Transverse colon (tissue), 4 donors: ENCODE measurements around the gene NCOA3. TPM values are rescaled to one million over a fixed set of nuclear protein-coding genes. Genes with fewer than 3 reads are reported as not detected.

Experiments used
- DNase-seq: peaks from one replicate; pipeline ENCODE4 v3.0.0-alpha.2; 2019
- H3K27ac ChIP-seq, 4 donors: fragments of 200-600 bp; sonication (generic); 2 replicates each; pipeline ENCODE4 v1.5.1; 2016 to 2018; ENCODE audit warnings: inconsistent platforms in 4 of 4
- H3K27me3 ChIP-seq: fragments of 200-600 bp; sonication (generic); 2 replicates; pipeline ENCODE4 v1.5.1; 2017; ENCODE audit warnings: inconsistent platforms
- H3K36me3 ChIP-seq, 4 donors: fragments of 200-600 bp; sonication (generic); 2 replicates each; pipeline ENCODE4 v1.5.1; 2017 to 2019; ENCODE audit warnings: inconsistent platforms in 4 of 4
- H3K4me1 ChIP-seq, 4 donors: fragments of 200-600 bp; sonication (generic); 2 replicates each; pipeline ENCODE4 v1.5.1; 2017 to 2020; ENCODE audit warnings: inconsistent platforms in 4 of 4
- H3K4me3 ChIP-seq, 4 donors: fragments of 200-600 bp; sonication (generic); 1 replicate in 1 of 4; 2 replicates in 3 of 4; pipeline versions ENCODE4 v1.5.1 to v1.6.1; 2017 to 2019; ENCODE audit warnings: inconsistent platforms in 4 of 4
- H3K9me3 ChIP-seq, 2 donors: fragments of 200-600 bp; sonication (generic); 2 replicates each; pipeline ENCODE4 v1.5.1; 2017 to 2019; ENCODE audit warnings: inconsistent platforms in 2 of 2
- CTCF ChIP-seq, 5 experiments: fragments of 200-600 bp in 3 of 5; fragments of 450-650 bp in 2 of 5; sonication (generic) in 3 of 5; IDR thresholded peaks; 1 replicate in 2 of 5; 2 replicates in 3 of 5; pipeline ENCODE4 v1.5.1; 2016 to 2017; ENCODE audit warnings: antibody characterized with exemption in 5 of 5, inconsistent platforms in 3 of 5, mild to moderate bottlenecking in 2 of 5, moderate library complexity in 1 of 5
- EP300 ChIP-seq: sonication (generic); formaldehyde crosslinking; IDR thresholded peaks from one replicate; pipeline ENCODE4 v1.6.1; 2017; ENCODE audit warnings: antibody characterized with exemption, low read depth
- POLR2A ChIP-seq: fragments of 450-650 bp; IDR thresholded peaks from one replicate; pipeline ENCODE4 v1.6.1; 2016; ENCODE audit warnings: antibody characterized with exemption, mild to moderate bottlenecking, moderate library complexity
- POLR2AphosphoS5 ChIP-seq, 3 donors: sonication (generic); formaldehyde crosslinking; IDR thresholded peaks; one replicate each; pipeline ENCODE4 v1.6.1; 2016; ENCODE audit warnings: antibody characterized with exemption in 3 of 3
- WGBS, 2 donors: methylation state at CpG; one replicate each; pipeline ENCODE4 v1.1.5; 2018; ENCODE audit warnings: low coverage in 1 of 2; 5-methylcytosine and 5-hydroxymethylcytosine counted together
- in situ Hi-C, 4 donors: fragments of 200-750 bp; cut with MboI; loops; one replicate each; pipeline versions ENCODE4 v1.15.0 to v1.15.1; 2017; ENCODE audit warnings: low sequenced_read_pairs in 3 of 4, low pct_ligation_motif_present in 1 of 4, low pct_unique_long_range_greater_than_20kb in 1 of 4
- intact Hi-C: fragments of 100-400 bp; cut with DNase I; formaldehyde crosslinking; loops from one replicate; pipeline ENCODE4 v1.15.1; 2023; ENCODE audit warnings: low total_unique reads
- total RNA-seq, 4 donors: library from RNA; depleted of rRNA; stranded (reverse); fragments of >200 nt; gene quantifications; one replicate each; pipeline ENCODE4 v1.1.0, GENCODE V29; 2016

The NCOA3 gene
- total RNA-seq, 4 donors from 2014 or later, result 9.2 to 39.1 (median 22.3) TPM

GRCh38 chr20:47501116-47501481, 588 bp upstream of the NCOA3 start:
- DNase-seq, result no peak
- WGBS, 2 donors, result 19 to 20% methylated on average over 5 of the region's 5 CpGs
- Histone ChIP-seq H3K27me3 (no peaks in the 10 kb centered on the region), H3K36me3 (no peaks in the 10 kb centered on the region), H3K9me3 (no peaks in the 10 kb centered on the region), H3K4me3 (peak overlapping the region; percentile 57 to 96 (median 89)), H3K27ac (peak overlapping the region; percentile 89 to 96 (median 95)), H3K4me1 (peaks cover 9 to 27% (median 13%) of the 10 kb centered on the region in 4 donors)
- intact Hi-C loops (loop anchor here (10.0 kb wide), 1 partner anchor 124 kb away; no protein-coding TSS in a partner anchor), in situ Hi-C loops (no loop called here)
- TF ChIP-seq EP300 (no peak), POLR2A (no peak), CTCF (IDR thresholded peaks at IDR 0.05) (no peak), POLR2AphosphoS5 (IDR thresholded peaks at IDR 0.05) (no peak)

- Histone ChIP-seq H3K4me1 (peaks cover 13 to 28% (median 16%) of the 10 kb centered on the region in 4 donors), H3K27ac (peak overlapping the region; percentile 89 to 96 (median 95)), H3K36me3 (no peaks in the 10 kb centered on the region), H3K27me3 (no peaks in the 10 kb centered on the region), H3K4me3 (peak overlapping the region; percentile 57 to 96 (median 89)), H3K9me3 (no peaks in the 10 kb centered on the region)
- TF ChIP-seq EP300, result no peak
- peak in 1 of 3 donors; percentile 36 for TF ChIP-seq POLR2AphosphoS5 (IDR thresholded peaks at IDR 0.05)
- TF ChIP-seq POLR2A, result peak; percentile 20
- no peak for TF ChIP-seq CTCF (IDR thresholded peaks at IDR 0.05)
- intact Hi-C loops, result loop anchor here (10.0 kb wide), 1 partner anchor 122 kb away; no protein-coding TSS in a partner anchor
- peak; percentile 33 for DNase-seq
- in situ Hi-C loops, result no loop called here
- 1 to 2% methylated on average over 13 to 34 of the region's 34 CpGs for WGBS, 2 donors
Observed at GRCh38 chr20:47502271-47503239, 868 bp downstream of the NCOA3 start.

GRCh38 chr20:47503685-47504084, 2.0 kb downstream of the NCOA3 start:
- no peaks in the 10 kb centered on the region for H3K27me3 ChIP-seq
- TF ChIP-seq EP300 (no peak), POLR2A (no peak), CTCF (IDR thresholded peaks at IDR 0.05) (no peak), POLR2AphosphoS5 (IDR thresholded peaks at IDR 0.05) (no peak)
- H3K4me1 ChIP-seq, result peaks cover 13 to 35% (median 16%) of the 10 kb centered on the region in 4 donors
- H3K27ac ChIP-seq, result peak overlapping the region in 3 of 4 donors; percentile 89 to 96 (median 95)
- H3K4me3 ChIP-seq, result peak overlapping the region in 1 of 4 donors; percentile 96
- no peaks in the 10 kb centered on the region for H3K9me3 ChIP-seq
- intact Hi-C loops (loop anchor here (10.0 kb wide), 1 partner anchor 121 kb away; no protein-coding TSS in a partner anchor), in situ Hi-C loops (no loop called here)
- H3K36me3 ChIP-seq, result no peaks in the 10 kb centered on the region
- 62 to 64% methylated on average over 2 of the region's 2 CpGs for WGBS, 2 donors
- no peak for DNase-seq

- 58 to 79% methylated on average over 2 of the region's 2 CpGs for WGBS, 2 donors
- no peaks in the 10 kb centered on the region for H3K27me3 ChIP-seq
- no peak overlapping the region for H3K4me3 ChIP-seq
- no peaks in the 10 kb centered on the region for H3K9me3 ChIP-seq
- peaks cover 11 to 39% (median 15%) of the 10 kb centered on the region in 4 donors for H3K4me1 ChIP-seq
- no peak for DNase-seq
- no peaks in the 10 kb centered on the region for H3K36me3 ChIP-seq
- no peak for TF ChIP-seq CTCF (IDR thresholded peaks at IDR 0.05)
- TF ChIP-seq POLR2AphosphoS5 (IDR thresholded peaks at IDR 0.05), result no peak
- no peak for TF ChIP-seq EP300
- no peak for TF ChIP-seq POLR2A
- H3K27ac ChIP-seq, result no peak overlapping the region
- intact Hi-C loops (loop anchor here (10.0 kb wide), 1 partner anchor 118 kb away; no protein-coding TSS in a partner anchor), in situ Hi-C loops (no loop called here)
Observed at GRCh38 chr20:47506335-47506734, 4.6 kb downstream of the NCOA3 start.
